ENCODE data around the gene C3orf20. TPM values are rescaled to one million over a fixed set of nuclear protein-coding genes. Genes with fewer than 3 reads are reported as not detected.

C3orf20 gene
- total RNA-seq, 1 experiment from 2014 or later = not detected

GRCh38 chr3:14821151-14821550, 146.2 kb downstream of the C3orf20 start:
- no TSS peak for BruUV-seq (replicated peaks)
- TF ChIP-seq SIN3A (IDR thresholded peaks at IDR 0.05; ENCODE audit: borderline replicate concordance, insufficient read depth, low read depth, low read length) = no peak
- no peak for TF ChIP-seq TCF7L2 (IDR thresholded peaks at IDR 0.05; ENCODE audit: low read depth, low read length)
- no peak for TF ChIP-seq REST (IDR thresholded peaks at IDR 0.05; ENCODE audit: insufficient read depth in 1 of 2, low read depth in 2 of 2, low read length in 1 of 2)
- no peak for TF ChIP-seq POLR2AphosphoS5 (IDR thresholded peaks at IDR 0.05; ENCODE audit: low read depth, low read length)
- TF ChIP-seq CTCF (IDR thresholded peaks at IDR 0.05) = no peak
- no peak for DNase-seq (ENCODE audit: low read depth, low spot score)
- H3K9me3 ChIP-seq (ENCODE audit: control insufficient read depth, insufficient read depth, low read depth, low read length) = no peaks in the 10 kb centered on the region
- H3K27me3 ChIP-seq (ENCODE audit: control insufficient read depth, insufficient read depth, low read length) = peaks cover 13% of the 10 kb centered on the region
- in situ Hi-C loops (cut with HindIII; ENCODE audit: low pct_unique_long_range_greater_than_20kb, low sequenced_read_pairs) (no loop called here), intact Hi-C loops (cut with micrococcal nuclease; ENCODE audit: unreplicated experiment) (no loop called here)
- POLR2A ChIA-PET = no interaction called here
- ATAC-seq = no peak
- no peaks in the 10 kb centered on the region for H3K36me3 ChIP-seq (ENCODE audit: control insufficient read depth, insufficient read depth, low read length)
- no peak overlapping the region for H3K4me3 ChIP-seq (ENCODE audit: low read depth in 2 of 2, low read length in 2 of 2)
- no peaks in the 10 kb centered on the region for H3K4me1 ChIP-seq (ENCODE audit: control insufficient read depth, insufficient read depth, low read length)
- H3K27ac ChIP-seq (ENCODE audit: low read length) = no peak overlapping the region
- CTCF ChIA-PET = no interaction called here

- ChIA-PET CTCF (interaction anchor here (0.5 kb wide), 1 partner anchor 32 kb away, joined by 3 read pairs; no protein-coding TSS in a partner anchor), POLR2A (no interaction called here)
- intact Hi-C loops (cut with micrococcal nuclease; ENCODE audit: unreplicated experiment) = no loop called here
- Histone ChIP-seq H3K9me3 (ENCODE audit: control insufficient read depth, insufficient read depth, low read depth, low read length) (no peaks in the 10 kb centered on the region), H3K27ac (ENCODE audit: low read length) (no peak overlapping the region), H3K4me1 (ENCODE audit: control insufficient read depth, insufficient read depth, low read length) (no peaks in the 10 kb centered on the region), H3K4me3 (ENCODE audit: low read depth in 2 of 2, low read length in 2 of 2) (no peak overlapping the region), H3K27me3 (ENCODE audit: control insufficient read depth, insufficient read depth, low read length) (peaks cover 13% of the 10 kb centered on the region), H3K36me3 (ENCODE audit: control insufficient read depth, insufficient read depth, low read length) (no peaks in the 10 kb centered on the region)
- no peak for ATAC-seq
- no peak for DNase-seq (ENCODE audit: low read depth, low spot score)
- no peak for TF ChIP-seq TCF7L2 (IDR thresholded peaks at IDR 0.05; ENCODE audit: low read depth, low read length)
- no peak for TF ChIP-seq SIN3A (IDR thresholded peaks at IDR 0.05; ENCODE audit: borderline replicate concordance, insufficient read depth, low read depth, low read length)
- TF ChIP-seq CTCF (IDR thresholded peaks at IDR 0.05) = no peak
- no peak for TF ChIP-seq REST (IDR thresholded peaks at IDR 0.05; ENCODE audit: insufficient read depth in 1 of 2, low read depth in 2 of 2, low read length in 1 of 2)
- TF ChIP-seq POLR2AphosphoS5 (IDR thresholded peaks at IDR 0.05; ENCODE audit: low read depth, low read length) = no peak
- no TSS peak for BruUV-seq (replicated peaks)
- in situ Hi-C loops (cut with HindIII; ENCODE audit: low pct_unique_long_range_greater_than_20kb, low sequenced_read_pairs) = no loop called here
These were observed 147.2 kb downstream of the C3orf20 start for GRCh38 chr3:14822134-14822533.

Other genes starting within 250 kb of the C3orf20 start
- 6.5 TPM for gene GRIP2, start 134.8 kb upstream of the C3orf20 start, total RNA-seq (2021; ENCODE audit: unreplicated experiment)
- gene CCDC174, start 23.4 kb upstream of the C3orf20 start, total RNA-seq (2021; ENCODE audit: unreplicated experiment) = 10.6 TPM
- gene FGD5, start 143.8 kb downstream of the C3orf20 start, total RNA-seq (2021; ENCODE audit: unreplicated experiment) = 0.77 TPM